Measurements from ENCODE around the gene CDKN2B.
"Not testable (repeated sequence)": the region's sequence is repeated elsewhere in the genome, so short reads cannot be mapped to it uniquely, and the experiment has no call there.

CDKN2B gene

GRCh38 chr9:22008717-22009505 is at the start of gene CDKN2B:
CDKN2B (minus strand) TSS chr9:22009305; CDS start chr9:22008953, 352 bp downstream.
- peak; percentile 78 for DNase-seq

GRCh38 chr9:22057972-22058371 is 48.9 kb upstream of the CDKN2B start:
- not testable (repeated sequence) for DNase-seq

- no peak for DNase-seq
Observed at GRCh38 chr9:22056402-22056801, 47.3 kb upstream of the CDKN2B start.

- no peak for DNase-seq
Observed at GRCh38 chr9:22055090-22055489, 46.0 kb upstream of the CDKN2B start.

GRCh38 chr9:22054529-22054928 is 45.4 kb upstream of the CDKN2B start:
- no peak for DNase-seq

- DNase-seq, result no peak
Observed at GRCh38 chr9:22054076-22054475, 45.0 kb upstream of the CDKN2B start.

GRCh38 chr9:22053178-22053577 is 44.1 kb upstream of the CDKN2B start:
- DNase-seq, result no peak

- DNase-seq, result peak; percentile 90
Observed at GRCh38 chr9:22052376-22052945, 43.4 kb upstream of the CDKN2B start.

GRCh38 chr9:22050924-22051323 is 41.8 kb upstream of the CDKN2B start:
- DNase-seq, result no peak

GRCh38 chr9:22049411-22049810 is 40.3 kb upstream of the CDKN2B start:
- no peak for DNase-seq

- DNase-seq, result no peak
Observed at GRCh38 chr9:22047596-22047995, 38.5 kb upstream of the CDKN2B start.

- DNase-seq, result no peak
Observed at GRCh38 chr9:22046243-22046885, 37.3 kb upstream of the CDKN2B start.

GRCh38 chr9:22045423-22045822 is 36.3 kb upstream of the CDKN2B start:
- DNase-seq, result no peak

GRCh38 chr9:22044583-22044982 is 35.5 kb upstream of the CDKN2B start:
- peak; percentile 68 for DNase-seq

GRCh38 chr9:22043928-22044327 is 34.8 kb upstream of the CDKN2B start:
- DNase-seq, result no peak

GRCh38 chr9:22041775-22042174 is 32.7 kb upstream of the CDKN2B start:
- peak; percentile 42 for DNase-seq

GRCh38 chr9:22041344-22041743 is 32.2 kb upstream of the CDKN2B start:
- no peak for DNase-seq

- peak; percentile 18 for DNase-seq
Observed at GRCh38 chr9:22040760-22041159, 31.7 kb upstream of the CDKN2B start.

- DNase-seq, result no peak
Observed at GRCh38 chr9:22039258-22039657, 30.2 kb upstream of the CDKN2B start.

- DNase-seq, result peak; percentile 7
Observed at GRCh38 chr9:22037954-22038690, 29.0 kb upstream of the CDKN2B start.

- DNase-seq, result no peak
Observed at GRCh38 chr9:22036866-22037626, 27.9 kb upstream of the CDKN2B start.

GRCh38 chr9:22035591-22036011 is 26.5 kb upstream of the CDKN2B start:
- no peak for DNase-seq
